Measurements from ENCODE around the gene STRBP.

DNA sequence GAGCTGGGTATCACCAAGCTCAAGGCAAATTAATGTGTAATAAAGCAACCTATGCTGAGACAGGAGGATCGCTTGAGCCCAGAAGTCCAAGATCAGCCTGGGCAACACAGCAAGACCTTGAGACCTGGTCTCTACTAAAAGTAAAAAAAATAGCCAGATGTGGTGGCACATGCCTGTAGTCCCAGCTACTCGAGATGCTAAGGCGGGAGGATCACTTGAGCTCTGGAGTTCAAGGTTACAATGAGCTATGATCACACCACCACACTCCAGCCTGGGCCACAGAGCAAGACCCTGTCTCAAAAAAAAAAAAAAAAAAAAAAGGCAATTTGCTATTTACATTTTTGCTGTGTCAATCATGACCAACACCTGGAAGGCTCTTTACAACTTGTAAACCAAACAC, 5.2 kb downstream of the STRBP start:
- TF ChIP-seq, protein P1, sequence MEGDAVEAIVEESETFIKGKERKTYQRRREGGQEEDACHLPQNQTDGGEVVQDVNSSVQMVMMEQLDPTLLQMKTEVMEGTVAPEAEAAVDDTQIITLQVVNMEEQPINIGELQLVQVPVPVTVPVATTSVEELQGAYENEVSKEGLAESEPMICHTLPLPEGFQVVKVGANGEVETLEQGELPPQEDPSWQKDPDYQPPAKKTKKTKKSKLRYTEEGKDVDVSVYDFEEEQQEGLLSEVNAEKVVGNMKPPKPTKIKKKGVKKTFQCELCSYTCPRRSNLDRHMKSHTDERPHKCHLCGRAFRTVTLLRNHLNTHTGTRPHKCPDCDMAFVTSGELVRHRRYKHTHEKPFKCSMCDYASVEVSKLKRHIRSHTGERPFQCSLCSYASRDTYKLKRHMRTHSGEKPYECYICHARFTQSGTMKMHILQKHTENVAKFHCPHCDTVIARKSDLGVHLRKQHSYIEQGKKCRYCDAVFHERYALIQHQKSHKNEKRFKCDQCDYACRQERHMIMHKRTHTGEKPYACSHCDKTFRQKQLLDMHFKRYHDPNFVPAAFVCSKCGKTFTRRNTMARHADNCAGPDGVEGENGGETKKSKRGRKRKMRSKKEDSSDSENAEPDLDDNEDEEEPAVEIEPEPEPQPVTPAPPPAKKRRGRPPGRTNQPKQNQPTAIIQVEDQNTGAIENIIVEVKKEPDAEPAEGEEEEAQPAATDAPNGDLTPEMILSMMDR (IDR thresholded peaks at IDR 0.05), result no peak
- TF ChIP-seq, protein P2, sequence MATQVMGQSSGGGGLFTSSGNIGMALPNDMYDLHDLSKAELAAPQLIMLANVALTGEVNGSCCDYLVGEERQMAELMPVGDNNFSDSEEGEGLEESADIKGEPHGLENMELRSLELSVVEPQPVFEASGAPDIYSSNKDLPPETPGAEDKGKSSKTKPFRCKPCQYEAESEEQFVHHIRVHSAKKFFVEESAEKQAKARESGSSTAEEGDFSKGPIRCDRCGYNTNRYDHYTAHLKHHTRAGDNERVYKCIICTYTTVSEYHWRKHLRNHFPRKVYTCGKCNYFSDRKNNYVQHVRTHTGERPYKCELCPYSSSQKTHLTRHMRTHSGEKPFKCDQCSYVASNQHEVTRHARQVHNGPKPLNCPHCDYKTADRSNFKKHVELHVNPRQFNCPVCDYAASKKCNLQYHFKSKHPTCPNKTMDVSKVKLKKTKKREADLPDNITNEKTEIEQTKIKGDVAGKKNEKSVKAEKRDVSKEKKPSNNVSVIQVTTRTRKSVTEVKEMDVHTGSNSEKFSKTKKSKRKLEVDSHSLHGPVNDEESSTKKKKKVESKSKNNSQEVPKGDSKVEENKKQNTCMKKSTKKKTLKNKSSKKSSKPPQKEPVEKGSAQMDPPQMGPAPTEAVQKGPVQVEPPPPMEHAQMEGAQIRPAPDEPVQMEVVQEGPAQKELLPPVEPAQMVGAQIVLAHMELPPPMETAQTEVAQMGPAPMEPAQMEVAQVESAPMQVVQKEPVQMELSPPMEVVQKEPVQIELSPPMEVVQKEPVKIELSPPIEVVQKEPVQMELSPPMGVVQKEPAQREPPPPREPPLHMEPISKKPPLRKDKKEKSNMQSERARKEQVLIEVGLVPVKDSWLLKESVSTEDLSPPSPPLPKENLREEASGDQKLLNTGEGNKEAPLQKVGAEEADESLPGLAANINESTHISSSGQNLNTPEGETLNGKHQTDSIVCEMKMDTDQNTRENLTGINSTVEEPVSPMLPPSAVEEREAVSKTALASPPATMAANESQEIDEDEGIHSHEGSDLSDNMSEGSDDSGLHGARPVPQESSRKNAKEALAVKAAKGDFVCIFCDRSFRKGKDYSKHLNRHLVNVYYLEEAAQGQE (IDR thresholded peaks at IDR 0.05; ENCODE audit: insufficient read depth in 1 of 2, low read depth in 2 of 2, low read length in 1 of 2), result no peak

All from Panc1 (cell line).